K562 (cell line): ENCODE measurements around the gene ADGRB2. TPM values are rescaled to one million over a fixed set of nuclear protein-coding genes. Genes with fewer than 3 reads are reported as not detected.

Experiments
- ATAC-seq: fragments of 200-7000 bp; cut with Tn5 transposase; 3 replicates; pipeline ENCODE4 v1.9.1; 2020; ENCODE audit warnings: moderate library complexity
- BruUV-seq: library from RNA; stranded (reverse); fragments of 400-500 nt; replicated peaks from 2 replicates; lab custom pipeline; 2021; lab: Mats Ljungman, UMichigan
- CTCF ChIA-PET: fragments of 300-600 bp; formaldehyde crosslinking; extraction: SDS; loops from one replicate; lab custom pipeline; 2021; ENCODE audit warnings: low intra/inter-chr PET ratio; lab: Yijun Ruan, JAX
- POLR2A ChIA-PET: fragments of 300-600, 350-650 bp; sonication (Branson Sonifier 250); formaldehyde crosslinking; extraction: SDS; loops from one replicate; lab custom pipeline; 2021; ENCODE audit warnings: antibody characterized with exemption, inconsistent platforms; lab: Yijun Ruan, JAX
- DNase-seq, 4 experiments: peaks; one replicate each; pipeline versions ENCODE4 v3.0.0 to v3.0.0-alpha.2; 2011 to 2018; ENCODE audit warnings: low spot score in 3 of 4, mixed read lengths in 3 of 4; ENCODE audit errors: extremely low read depth in 1 of 4
- FAIRE-seq: peaks from 2 replicates; lab custom pipeline; 2011; peaks lifted over from hg19 to GRCh38; lab: Jason Lieb, UNC
- H2AFZ ChIP-seq: 2 replicates; pipeline ENCODE4 v1.6.0; 2011; ENCODE audit warnings: low read depth, low read length, control low read depth, inconsistent platforms
- H3K27ac ChIP-seq: fragments of 200-600 bp; 3 replicates; pipeline ENCODE4 v1.8.0; 2011; ENCODE audit warnings: low read depth, mild to moderate bottlenecking, control low read depth, inconsistent platforms, low read length, moderate library complexity, mixed read lengths; ENCODE audit errors: extremely low read depth
- H3K27me3 ChIP-seq, 2 experiments: fragments of 300-600 bp in 1 of 2; 2 replicates in 1 of 2; 3 replicates in 1 of 2; pipeline versions ENCODE4 v1.6.0 to v1.8.0; 2011; ENCODE audit warnings: inconsistent platforms in 2 of 2, low read length in 2 of 2, mild to moderate bottlenecking in 1 of 2, mixed read lengths in 1 of 2, moderate library complexity in 1 of 2; ENCODE audit not compliant: control insufficient read depth in 2 of 2, insufficient read depth in 2 of 2
- H3K36me3 ChIP-seq: fragments of 300-600 bp; 3 replicates; pipeline ENCODE4 v1.8.0; 2011; ENCODE audit warnings: mild to moderate bottlenecking, low read length, inconsistent platforms; ENCODE audit not compliant: control insufficient read depth, insufficient read depth
- H3K4me1 ChIP-seq, 2 experiments: fragments of 200-600 bp in 1 of 2; replicated peaks in 1 of 2; 2 replicates in 1 of 2; 3 replicates in 1 of 2; pipeline versions ENCODE4 v1.5.1 to v1.8.0; 2011; ENCODE audit warnings: inconsistent platforms in 2 of 2, low read length in 2 of 2, mild to moderate bottlenecking in 1 of 2, mixed read lengths in 1 of 2, moderate library complexity in 1 of 2; ENCODE audit not compliant: control insufficient read depth in 2 of 2, insufficient read depth in 2 of 2
- H3K4me2 ChIP-seq: 2 replicates; pipeline ENCODE4 v1.6.1; 2011; ENCODE audit warnings: low read length, control low read depth, inconsistent platforms, mixed read lengths; ENCODE audit not compliant: insufficient read depth
- H3K4me3 ChIP-seq: fragments of 200-600 bp; sonication (generic), shearing (Covaris generic); 2 replicates; pipeline ENCODE4 v1.5.1; 2016; ENCODE audit warnings: control low read depth, inconsistent platforms
- H3K79me2 ChIP-seq: fragments of 200-600 bp; 3 replicates; pipeline ENCODE4 v1.8.0; 2011; ENCODE audit warnings: low read length, inconsistent platforms; ENCODE audit not compliant: control insufficient read depth, insufficient read depth
- H3K9ac ChIP-seq, 2 experiments: 2 replicates each; pipeline versions ENCODE4 v1.6.0 to v1.6.1; 2011; ENCODE audit warnings: low read depth in 2 of 2, low read length in 2 of 2, control low read depth in 1 of 2, inconsistent platforms in 1 of 2, mild to moderate bottlenecking in 1 of 2, mixed read lengths in 1 of 2; ENCODE audit not compliant: insufficient read depth in 1 of 2
- H3K9me1 ChIP-seq: one replicate; pipeline ENCODE4 v1.6.0; 2011; ENCODE audit warnings: inconsistent platforms, mild to moderate bottlenecking, low read length, moderate library complexity; ENCODE audit not compliant: control insufficient read depth, insufficient read depth
- H3K9me3 ChIP-seq: replicated peaks from 2 replicates; pipeline ENCODE4 v1.5.1; 2011; ENCODE audit warnings: low read depth, low read length, inconsistent platforms; ENCODE audit not compliant: control insufficient read depth, insufficient read depth
- H4K20me1 ChIP-seq: replicated peaks from 2 replicates; pipeline ENCODE4 v1.6.1; 2011; ENCODE audit warnings: low read length, inconsistent platforms, mixed read lengths; ENCODE audit not compliant: control insufficient read depth, insufficient read depth
- BHLHE40 ChIP-seq: IDR thresholded peaks from 2 replicates; pipeline ENCODE4 v1.6.1; 2011; ENCODE audit warnings: low read length, improper control_type of control experiment
- CBFA2T3 ChIP-seq: fragments of 450-650 bp; IDR thresholded peaks from 2 replicates; pipeline ENCODE4 v1.6.1; 2017
- CBX5 ChIP-seq: IDR thresholded peaks from 2 replicates; pipeline ENCODE4 v1.6.1; 2014; ENCODE audit warnings: low read depth, borderline replicate concordance
- ELF4 ChIP-seq: fragments of 450-650 bp; formaldehyde crosslinking; IDR thresholded peaks from 2 replicates; pipeline ENCODE4 v1.4.0; 2022; ENCODE audit warnings: missing genetic modification characterization
- FOS ChIP-seq: IDR thresholded peaks from 3 replicates; pipeline ENCODE4 v1.6.1; 2011; ENCODE audit not compliant: insufficient read length; ENCODE audit errors: extremely low read depth
- FOXM1 ChIP-seq, 2 experiments: fragments of 450-650 bp in 1 of 2; sonication (generic) in 1 of 2; formaldehyde crosslinking in 1 of 2; IDR thresholded peaks; 2 replicates each; pipeline versions ENCODE4 v1.6.1 to v1.9.0; 2017 to 2022; ENCODE audit warnings: low read depth in 2 of 2, mild to moderate bottlenecking in 2 of 2, missing genetic modification reagents in 1 of 2, moderate library complexity in 1 of 2
- HMG20B ChIP-seq: fragments of 250-450 bp; sonication (Bioruptor Pico); IDR thresholded peaks from 2 replicates; pipeline ENCODE4 v1.5.0; 2021; ENCODE audit warnings: mild to moderate bottlenecking
- HOXB6 ChIP-seq: fragments of 250-450 bp; sonication (Bioruptor Pico); IDR thresholded peaks from 2 replicates; pipeline ENCODE4 v1.5.1; 2022; ENCODE audit warnings: mild to moderate bottlenecking, borderline replicate concordance
- MAFK ChIP-seq: IDR thresholded peaks from 2 replicates; pipeline ENCODE4 v1.6.1; 2011; ENCODE audit warnings: low read length, improper control_type of control experiment
- MYC ChIP-seq, 2 experiments: fragments of 250-450 bp in 1 of 2; sonication (Bioruptor Pico) in 1 of 2; IDR thresholded peaks; 2 replicates each; pipeline versions ENCODE4 v1.5.1 to v1.6.1; 2012 to 2021; ENCODE audit warnings: low read depth in 2 of 2, borderline replicate concordance in 1 of 2, improper control_type of control experiment in 1 of 2, low read length in 1 of 2, mild to moderate bottlenecking in 1 of 2, moderate library complexity in 1 of 2
- NFIC ChIP-seq: fragments of 450-650 bp; IDR thresholded peaks from 2 replicates; pipeline ENCODE4 v1.6.1; 2017; ENCODE audit warnings: mild to moderate bottlenecking, inconsistent platforms
- NR2C1 ChIP-seq, 2 experiments: fragments of 450-650 bp; IDR thresholded peaks; 2 replicates each; pipeline ENCODE4 v1.6.1; 2017; ENCODE audit warnings: mild to moderate bottlenecking in 2 of 2, antibody characterized with exemption in 1 of 2, inconsistent platforms in 1 of 2, missing compliant biosample characterization in 1 of 2, missing genetic modification characterization in 1 of 2
- SMC3 ChIP-seq: conservative IDR thresholded peaks from 2 replicates; pipeline ENCODE4 v1.6.1; 2011; ENCODE audit warnings: low read depth, low read length, improper control_type of control experiment; ENCODE audit not compliant: insufficient read depth
- STAG1 ChIP-seq: sonication (generic); formaldehyde crosslinking; IDR thresholded peaks from 2 replicates; pipeline ENCODE4 v1.5.0; 2020; ENCODE audit warnings: missing genetic modification reagents, borderline replicate concordance
- TAL1 ChIP-seq: fragments of 450-650 bp; IDR thresholded peaks from 2 replicates; pipeline ENCODE4 v1.6.1; 2016; ENCODE audit warnings: mild to moderate bottlenecking
- YBX1 ChIP-seq: fragments of 450-650 bp; IDR thresholded peaks from 2 replicates; pipeline ENCODE4 v1.7.1; 2016; ENCODE audit warnings: mild to moderate bottlenecking
- YY1 ChIP-seq, 3 experiments: IDR thresholded peaks; 2 replicates each; pipeline ENCODE4 v1.6.1; 2011; ENCODE audit warnings: low read length in 2 of 3, mild to moderate bottlenecking in 2 of 3, moderate library complexity in 2 of 3, borderline replicate concordance in 1 of 3, control low read depth in 1 of 3, low read depth in 1 of 3; ENCODE audit not compliant: insufficient read depth in 3 of 3, insufficient replicate concordance in 2 of 3, control insufficient read depth in 1 of 3, insufficient read length in 1 of 3; ENCODE audit errors: extremely low read depth in 1 of 3
- ZC3H11A ChIP-seq: IDR thresholded peaks from 2 replicates; pipeline ENCODE4 v1.6.1; 2012; ENCODE audit warnings: low read depth, low read length, improper control_type of control experiment
- WGBS: fragments of 100-300 bp; shearing (Covaris generic); methylation state at CpG from one replicate; pipeline ENCODE4 v1.1.6; 2016; ENCODE audit warnings: low coverage, mixed read lengths; ENCODE audit not compliant: insufficient coverage; ENCODE audit errors: missing lambda C conversion rate; 5-methylcytosine and 5-hydroxymethylcytosine counted together
- in situ Hi-C: fragments of 300-500 bp; cut with MboI; formaldehyde crosslinking; loops from 4 replicates; pipeline ENCODE4 v1.15.0; 2018; ENCODE audit warnings: inconsistent platforms, mixed read lengths
- intact Hi-C: fragments of 100-400 bp; cut with micrococcal nuclease; formaldehyde crosslinking; loops from 2 replicates; pipeline ENCODE4 v1.14.2; 2022
- polyA plus RNA-seq, 8 experiments: library from polyadenylated mRNA; depleted of rRNA in 4 of 8; stranded (reverse) in 5 of 8; unstranded in 3 of 8; fragments of >200 nt; fragmentation: Nextera tagmentation in 2 of 8; fragmentation: Illumina TruSeq in 1 of 8; extraction: Ambion mirVana in 2 of 8; extraction: Trizol in 1 of 8; gene quantifications; 2 replicates each; pipeline versions ENCODE4 v1.2.1 to v1.2.3, GENCODE V29; 2011 to 2014; ENCODE audit warnings: inconsistent platforms in 1 of 8, missing spikeins in 1 of 8
- total RNA-seq, 7 experiments: library from RNA; depleted of rRNA in 6 of 7; stranded (reverse); fragments of >200 nt in 6 of 7; fragmentation: Illumina TruSeq in 2 of 7; extraction: Trizol in 2 of 7; gene quantifications; 2 replicates each; pipeline versions ENCODE4 v1.2.1 to v1.2.3, GENCODE V29; 2011 to 2021; ENCODE audit warnings: low replicate concordance in 1 of 7
- TF ChIP-seq, protein P1 (sequence below): fragments of 450-650 bp; formaldehyde crosslinking; IDR thresholded peaks from 2 replicates; pipeline ENCODE4 v1.4.0; 2020; ENCODE audit warnings: mild to moderate bottlenecking, moderate library complexity

ADGRB2 gene
- total and polyA plus RNA-seq, 9 of the 15 experiments (the other 6 are each of a cell fraction or from before 2014, with no cell fraction given): 0.04 to 0.23 (median 0.20) TPM; not detected in 2

- H3K4me2 ChIP-seq: no peak overlapping the region
- TF ChIP-seq NFIC (peak; percentile 31), BHLHE40 (peak; percentile 58; the same call in 1 of the 2 replicates), FOS (no peak), CBX5 (no peak), CBFA2T3 (peak; percentile 63), MYC (IDR thresholded peaks at IDR 0.05; ENCODE audit: low read depth, low read length) (peak; percentile 71), MYC (CRISPR knock-in tag; IDR thresholded peaks at IDR 0.05; ENCODE audit: borderline replicate concordance, low read depth) (no peak), YY1 (IDR thresholded peaks at IDR 0.05; ENCODE audit: borderline replicate concordance in 1 of 3, control insufficient read depth in 1 of 3, extremely low read depth in 1 of 3, insufficient read depth in 3 of 3, insufficient read length in 1 of 3, insufficient replicate concordance in 2 of 3, low read depth in 1 of 3, low read length in 2 of 3) (peak in 1 of 3 experiments; percentile 20), HMG20B (CRISPR knock-in tag) (no peak), STAG1 (CRISPR knock-in tag) (peak; percentile 79; the same call in 1 of the 2 replicates), FOXM1 (IDR thresholded peaks at IDR 0.05; ENCODE audit: low read depth) (no peak), FOXM1 (CRISPR knock-in tag; IDR thresholded peaks at IDR 0.05; ENCODE audit: low read depth) (0 out of 2 replicates have a peak, but pooled peaks have one; percentile 37), SMC3 (peak; percentile 88), ZC3H11A (no peak), TAL1 (peak; percentile 58), HOXB6 (CRISPR knock-in tag) (no peak), NR2C1 (IDR thresholded peaks at IDR 0.05) (no peak), NR2C1 (tag; IDR thresholded peaks at IDR 0.05) (no peak), ELF4 (no peak), MAFK (peak; percentile 6; the same call in 1 of the 2 replicates), YBX1 (no peak)
- TF ChIP-seq, protein P1, sequence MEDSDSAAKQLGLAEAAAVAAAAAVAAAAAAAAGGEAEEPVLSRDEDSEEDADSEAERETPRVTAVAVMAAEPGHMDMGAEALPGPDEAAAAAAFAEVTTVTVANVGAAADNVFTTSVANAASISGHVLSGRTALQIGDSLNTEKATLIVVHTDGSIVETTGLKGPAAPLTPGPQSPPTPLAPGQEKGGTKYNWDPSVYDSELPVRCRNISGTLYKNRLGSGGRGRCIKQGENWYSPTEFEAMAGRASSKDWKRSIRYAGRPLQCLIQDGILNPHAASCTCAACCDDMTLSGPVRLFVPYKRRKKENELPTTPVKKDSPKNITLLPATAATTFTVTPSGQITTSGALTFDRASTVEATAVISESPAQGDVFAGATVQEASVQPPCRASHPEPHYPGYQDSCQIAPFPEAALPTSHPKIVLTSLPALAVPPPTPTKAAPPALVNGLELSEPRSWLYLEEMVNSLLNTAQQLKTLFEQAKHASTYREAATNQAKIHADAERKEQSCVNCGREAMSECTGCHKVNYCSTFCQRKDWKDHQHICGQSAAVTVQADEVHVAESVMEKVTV (CRISPR knock-in tag): 0 out of 2 replicates have a peak, but pooled peaks have one; percentile 28
Observed at GRCh38 chr1:31745096-31745945, 18.8 kb downstream of the ADGRB2 start.

More at GRCh38 chr1:31745096-31745945, 18.8 kb downstream of the ADGRB2 start:
- no peaks in the 10 kb centered on the region for H3K79me2 ChIP-seq
- peak; percentile 86 to 94 (median 92) for DNase-seq
- no peaks in the 10 kb centered on the region for H3K9me1 ChIP-seq
- intact Hi-C loops: loop anchor here (1.0 to 5.0 kb wide), 2 partner anchors 33 to 81 kb away; no protein-coding TSS in a partner anchor
- no peaks in the 10 kb centered on the region for H3K36me3 ChIP-seq
- H3K4me1 ChIP-seq: peaks cover 5 to 47% of the 10 kb centered on the region in 2 experiments; a peak in 4 of 5 replicates
- peaks cover 0 to 24% of the 10 kb centered on the region in 2 experiments for H3K27me3 ChIP-seq
- peak; percentile 90 for FAIRE-seq
- H2AFZ ChIP-seq: no peak overlapping the region
- in situ Hi-C loops: loop anchor here (5.0 kb wide), 1 partner anchor 78 kb away; no protein-coding TSS in a partner anchor
- ChIA-PET POLR2A (interaction anchor here (0.6 to 1.9 kb wide), 12 partner anchors 10 to 659 kb away, joined by 3 to 6 read pairs (median 4); no protein-coding TSS in a partner anchor), CTCF (interaction anchor here (0.5 to 2.3 kb wide), 8 partner anchors 30 to 151 kb away, joined by 3 to 27 read pairs (median 4); no protein-coding TSS in a partner anchor)
- H3K4me3 ChIP-seq: no peak overlapping the region
- no peaks in the 10 kb centered on the region for H3K9me3 ChIP-seq
- WGBS: 5% methylated on average over 4 of the region's 4 CpGs
- BruUV-seq: no TSS peak
- peaks cover 21% of the 10 kb centered on the region; the same call in 1 of the 2 replicates for H4K20me1 ChIP-seq
- peak; percentile 95 for ATAC-seq
- no peak overlapping the region for H3K27ac ChIP-seq
- H3K9ac ChIP-seq: peak overlapping the region in 1 of 2 experiments; percentile 73; a peak in 2 of 4 replicates
